Cardiac septum (tissue), 1 donor: ENCODE data around the gene ZNF813. TPM values are rescaled to one million over a fixed set of nuclear protein-coding genes. Genes with fewer than 3 reads are reported as not detected.
A peak's percentile ranks its signal among the peaks of the same experiment; 100 is the strongest.
"Not testable (repeated sequence)": the region's sequence is repeated elsewhere in the genome, so short reads cannot be mapped to it uniquely, and the experiment has no call there.

Experiments used
- DNase-seq: peaks from one replicate; pipeline ENCODE4 v3.0.0-alpha.2; 2020; ENCODE audit warnings: low spot score
- intact Hi-C: fragments of 100-400 bp; cut with DNase I; formaldehyde crosslinking; loops from one replicate; pipeline ENCODE4 v1.14.0; 2022
- total RNA-seq: library from RNA; stranded (reverse); fragmentation: NEBNext Ultra II Directional; extraction: Animal tissue kit (Norgen Biotek cat#: 25700); gene quantifications from one replicate; pipeline ENCODE4 v1.2.1, GENCODE V29; 2021
- donor health status: DM: no; HTN: no; CAD: no.

Gene ZNF813
- total RNA-seq, 1 donor from 2014 or later: 0.75 TPM

DNA sequence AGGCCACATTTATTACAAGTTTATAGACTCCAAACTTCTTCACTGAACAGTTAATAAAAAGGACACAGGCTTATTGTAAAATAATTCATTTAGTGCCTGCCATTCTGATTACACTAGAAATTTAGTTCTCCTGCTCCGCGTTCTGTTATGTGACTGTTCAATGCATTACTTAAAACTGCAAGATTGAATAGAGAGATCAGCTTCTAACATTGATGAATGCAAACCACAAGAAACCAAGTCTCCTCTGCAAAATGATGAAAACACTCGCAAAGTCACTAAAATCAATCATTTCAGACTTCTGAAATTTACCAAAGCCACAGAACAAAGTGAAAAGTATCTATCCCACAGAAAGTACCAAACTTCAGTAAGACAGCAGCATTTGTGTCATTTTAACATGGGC, 47.5 kb downstream of the ZNF813 start:
- DNase-seq, intact Hi-C loops: not testable (repeated sequence)

GRCh38 chr19:53517114-53517741, 49.7 kb downstream of the ZNF813 start:
- intact Hi-C loops: no loop called here

DNA sequence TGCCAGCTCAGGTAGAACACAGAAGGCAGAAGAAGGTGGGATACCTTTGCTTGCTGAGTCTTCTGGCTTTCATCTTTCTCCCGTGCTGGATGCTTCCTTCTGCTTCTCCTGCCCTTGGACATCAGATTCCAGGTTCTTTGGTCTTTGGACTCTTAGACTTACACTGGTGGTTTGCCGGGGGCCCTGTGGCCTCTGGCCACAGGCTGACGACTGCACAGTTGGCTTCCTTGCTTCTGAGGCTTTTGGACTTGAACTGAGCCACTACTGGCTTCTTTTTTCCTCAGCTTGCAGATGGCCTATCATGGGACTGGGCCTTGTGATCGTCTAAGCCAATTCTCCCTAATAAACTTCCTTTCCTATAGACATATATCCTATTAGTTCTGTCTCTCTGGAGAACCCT, 50.6 kb downstream of the ZNF813 start:
- no peak for DNase-seq
- intact Hi-C loops: no loop called here

More at GRCh38 chr19:53517114-53517741, 49.7 kb downstream of the ZNF813 start:
- DNase-seq: no peak

DNA sequence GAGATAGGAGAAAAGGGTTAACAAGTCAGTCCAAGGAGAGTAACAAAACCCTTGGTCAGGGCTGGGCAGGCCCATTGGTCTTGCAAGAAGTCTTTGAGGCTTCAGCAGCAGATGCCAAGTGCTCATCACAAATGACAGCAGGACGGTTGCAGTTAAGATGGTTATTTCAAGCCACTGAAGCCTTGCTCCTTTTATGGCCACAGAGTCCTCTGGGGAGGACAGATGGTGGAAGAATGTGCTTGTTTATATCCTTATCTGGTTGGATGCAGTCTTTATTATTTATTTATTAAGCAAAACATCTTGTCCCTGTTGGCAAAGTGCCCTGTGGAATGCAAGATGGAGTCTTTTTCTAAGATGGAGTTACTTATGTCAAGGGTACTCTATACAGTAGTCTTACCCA, 51.2 kb downstream of the ZNF813 start:
- intact Hi-C loops: no loop called here
- no peak for DNase-seq

GRCh38 chr19:53519446-53519845, 51.9 kb downstream of the ZNF813 start:
- DNase-seq: no peak
- intact Hi-C loops: no loop called here

- intact Hi-C loops: loop anchor here (5.0 kb wide), 1 partner anchor 53 kb away; the partner anchor contains the start of gene ZNF813
- no peak for DNase-seq
Observed at GRCh38 chr19:53520163-53520546, 52.6 kb downstream of the ZNF813 start.

DNA sequence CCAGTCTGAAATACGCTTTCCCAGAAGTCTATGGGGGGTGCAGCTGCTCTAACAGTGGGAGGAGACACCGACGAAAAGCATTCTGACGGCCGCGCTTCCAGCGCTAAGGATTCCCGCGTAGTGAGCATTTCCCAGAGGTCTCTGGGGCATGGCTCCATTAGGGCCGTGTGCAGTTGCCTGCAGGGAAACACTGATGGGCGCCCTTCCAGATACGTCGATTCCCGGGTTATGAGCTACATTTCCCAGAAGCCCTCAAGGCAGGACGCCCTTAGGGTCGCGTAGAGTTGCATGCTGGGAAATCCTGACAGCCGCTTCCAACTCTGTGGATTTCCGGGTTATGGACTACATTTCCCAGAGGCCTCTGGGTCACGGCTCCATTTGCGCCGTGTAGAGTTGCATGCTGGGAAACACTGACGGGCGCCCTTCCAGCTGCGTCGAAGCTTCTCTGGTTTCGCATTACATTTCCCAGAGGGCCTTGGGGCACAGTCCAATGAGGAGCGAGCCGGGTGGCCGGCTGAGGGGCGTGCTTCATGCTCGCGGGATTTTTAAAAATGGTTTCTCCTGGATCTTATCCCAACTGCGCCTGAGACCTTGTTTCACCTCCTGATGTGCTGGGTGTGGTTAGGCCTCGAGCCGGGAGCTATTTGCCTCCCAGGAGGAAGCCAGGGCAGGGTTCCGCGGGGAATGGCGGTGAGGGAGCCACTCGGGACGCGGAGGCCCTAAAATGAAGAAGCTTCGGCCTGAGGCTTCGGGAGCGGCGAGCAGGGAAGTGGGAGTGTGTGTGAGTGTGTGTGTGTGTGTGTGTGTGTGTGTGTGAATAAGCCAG, 53.2 kb downstream of the ZNF813 start:
- intact Hi-C loops: loop anchor here (5.0 kb wide), 1 partner anchor 53 kb away; the partner anchor contains the start of gene ZNF813
- peak; percentile 96 for DNase-seq

DNA sequence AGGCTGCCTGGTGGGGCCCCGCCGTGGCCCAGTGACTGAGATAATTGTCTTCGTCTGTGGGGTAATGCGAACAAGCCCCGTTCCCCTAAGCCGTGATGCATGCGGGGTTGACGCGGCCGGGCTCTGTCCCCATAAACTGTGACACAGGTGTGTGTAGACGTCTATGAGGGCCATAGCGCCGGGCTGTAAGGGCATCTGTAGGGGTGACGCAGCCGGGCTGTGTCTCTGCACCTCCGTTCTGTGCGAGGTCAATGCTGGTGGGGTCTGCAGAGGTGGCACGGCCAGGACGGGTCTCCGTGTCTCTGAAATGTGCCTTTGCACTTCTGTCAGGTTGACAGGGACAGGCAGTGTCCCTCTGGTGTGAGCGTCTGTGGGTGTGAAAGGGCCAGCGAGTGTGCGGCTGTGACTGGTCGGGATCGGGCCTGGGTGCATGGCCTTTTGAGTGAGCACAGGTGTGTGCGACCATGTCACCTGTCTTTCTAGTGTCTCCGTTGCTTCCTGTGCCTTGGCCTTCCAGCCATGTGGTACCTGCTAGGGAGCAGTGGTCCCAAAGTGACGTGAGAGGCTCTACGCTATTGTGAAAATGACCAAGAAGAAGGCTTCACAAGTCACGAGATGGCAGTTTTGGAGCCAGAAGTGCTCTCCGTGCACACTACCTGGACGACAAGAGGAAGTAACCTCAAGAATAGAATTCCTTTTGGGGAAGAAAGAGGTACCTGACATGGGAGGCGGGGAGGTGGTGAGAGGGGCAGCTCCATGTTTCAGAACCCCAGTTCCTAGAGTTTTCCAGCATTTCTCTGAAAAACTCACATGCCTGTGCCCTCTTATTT, 54.1 kb downstream of the ZNF813 start:
- DNase-seq: no peak
- intact Hi-C loops: loop anchor here (5.0 kb wide), 1 partner anchor 54 kb away; the partner anchor contains the start of gene ZNF813

GRCh38 chr19:53525922-53526321, 58.4 kb downstream of the ZNF813 start:
- intact Hi-C loops: no loop called here

DNA sequence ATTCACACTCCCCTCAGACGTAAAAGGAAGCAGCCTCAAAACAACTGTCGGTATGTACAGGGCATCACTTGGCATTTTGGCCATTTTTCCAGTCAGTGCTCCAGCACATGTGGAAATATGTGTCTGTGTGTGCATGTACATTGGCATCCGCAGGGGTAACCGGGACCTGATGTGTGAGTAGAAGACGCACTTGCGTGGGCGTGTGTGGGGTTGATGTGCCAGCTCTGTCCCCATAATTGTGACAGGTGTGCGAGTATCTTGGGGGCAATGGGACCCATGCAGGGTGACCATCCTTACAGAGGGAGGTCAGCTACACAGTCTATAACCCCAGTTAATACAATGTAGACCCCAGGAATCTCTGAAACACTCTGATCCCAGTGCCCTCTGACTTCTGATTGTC, 63.1 kb downstream of the ZNF813 start:
- DNase-seq: no peak
- intact Hi-C loops: no loop called here

More at GRCh38 chr19:53525922-53526321, 58.4 kb downstream of the ZNF813 start:
- DNase-seq: no peak

GRCh38 chr19:53531457-53531856, 63.9 kb downstream of the ZNF813 start:
- intact Hi-C loops: no loop called here
- no peak for DNase-seq

GRCh38 chr19:53532362-53532761, 64.8 kb downstream of the ZNF813 start:
- intact Hi-C loops: no loop called here
- DNase-seq: no peak

GRCh38 chr19:53536225-53536548, 68.7 kb downstream of the ZNF813 start:
- intact Hi-C loops: no loop called here
- no peak for DNase-seq

- DNase-seq: no peak
- intact Hi-C loops: no loop called here
Observed at GRCh38 chr19:53537121-53537520, 69.6 kb downstream of the ZNF813 start.

- DNase-seq: peak; percentile 91
- intact Hi-C loops: no loop called here
Observed at GRCh38 chr19:53537521-53538377, 70.2 kb downstream of the ZNF813 start, which contains the start of gene ZNF331. ZNF331 (plus strand) TSS chr19:53538145; CDS start chr19:53569377, 31,232 bp downstream.

DNA sequence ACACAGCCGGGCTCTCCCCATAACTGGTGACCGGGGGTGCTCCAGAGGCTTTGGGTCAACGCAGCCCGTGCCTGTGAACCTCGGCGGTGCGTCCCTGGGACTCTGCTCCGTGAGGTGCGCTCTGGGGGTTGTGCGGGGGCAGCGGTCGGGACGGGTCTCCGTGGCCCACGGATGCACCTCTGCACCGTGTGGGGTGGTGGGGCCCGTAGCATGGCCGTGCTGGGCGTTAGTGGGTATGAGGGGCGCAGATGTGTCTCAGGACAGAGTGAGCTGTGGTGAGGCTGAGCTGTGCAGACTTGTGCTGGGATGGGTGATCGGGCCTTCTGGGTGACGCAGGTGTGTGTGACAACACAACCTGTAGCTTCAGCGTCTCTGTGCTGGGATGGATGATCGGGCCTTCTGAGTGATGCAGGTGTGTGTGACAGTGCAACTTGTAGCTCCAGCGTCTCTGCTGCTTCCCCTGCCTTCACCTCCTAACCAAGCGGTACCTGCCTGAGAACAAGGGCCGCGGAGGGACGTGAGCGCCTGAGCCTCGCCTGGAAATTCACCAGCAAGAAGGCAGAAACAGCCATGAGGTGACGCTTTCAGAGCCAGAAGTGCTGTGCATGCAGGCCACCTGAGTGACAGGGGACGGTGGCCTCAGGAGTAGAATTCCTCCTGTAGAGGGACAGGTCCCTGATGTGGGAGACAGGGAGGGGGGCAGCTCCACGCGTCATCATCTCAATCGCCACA, 71.0 kb downstream of the ZNF813 start:
- no peak for DNase-seq
- intact Hi-C loops: no loop called here

DNA sequence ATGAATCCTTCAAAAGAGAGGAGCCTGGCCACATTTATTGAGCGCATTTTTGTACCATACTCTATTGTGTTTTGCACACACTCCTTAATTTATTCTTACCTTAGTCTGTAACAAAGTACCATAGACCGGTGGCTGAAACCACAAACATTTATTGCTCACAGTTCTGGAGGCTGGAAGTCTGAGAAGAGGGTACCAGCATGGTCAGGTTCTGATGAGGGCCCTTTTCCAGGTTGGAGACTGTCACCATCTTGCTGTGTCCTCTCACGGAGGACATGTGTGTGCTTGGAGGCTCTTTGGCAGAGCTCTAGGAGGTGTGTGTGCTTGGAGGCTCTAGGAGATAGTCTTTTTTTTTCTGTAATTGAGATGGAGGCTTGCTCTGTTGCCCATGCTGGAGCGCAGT, 72.6 kb downstream of the ZNF813 start:
- DNase-seq: no peak
- intact Hi-C loops: no loop called here

GRCh38 chr19:53541971-53542370, 74.4 kb downstream of the ZNF813 start:
- intact Hi-C loops: no loop called here
- no peak for DNase-seq
